SK-N-SH (cell line): ENCODE data around the gene MECP2. TPM values are rescaled to one million over a fixed set of nuclear protein-coding genes. Genes with fewer than 3 reads are reported as not detected.

ENCODE experiments used
- CTCF ChIA-PET: fragments of 300-600, 350-600 bp; formaldehyde crosslinking; extraction: SDS; loops from one replicate; lab custom pipeline; 2021; lab: Yijun Ruan, JAX
- POLR2A ChIA-PET: fragments of 350-600 bp; sonication (Branson Sonifier 250); formaldehyde crosslinking; extraction: SDS; loops from one replicate; lab custom pipeline; 2020; ENCODE audit warnings: antibody characterized with exemption, inconsistent platforms; lab: Yijun Ruan, JAX
- DNase-seq: peaks from one replicate; pipeline ENCODE4 v3.0.0; 2012
- H2AFZ ChIP-seq: fragments of 200-600 bp; sonication (generic); 2 replicates; pipeline ENCODE4 v1.8.1; 2016; ENCODE audit warnings: antibody characterized with exemption, mild to moderate bottlenecking, low read depth
- H3F3A ChIP-seq: fragments of 200-600 bp; sonication (generic); replicated peaks from 2 replicates; pipeline ENCODE3; 2016; ENCODE audit warnings: antibody characterized with exemption, mild to moderate bottlenecking; ENCODE audit not compliant: insufficient read depth
- H3K27ac ChIP-seq, 2 experiments: fragments of 200-500 bp in 1 of 2; fragments of 200-600 bp in 1 of 2; sonication (Bioruptor generic) in 1 of 2; sonication (generic), shearing (Covaris generic) in 1 of 2; 2 replicates each; pipeline versions ENCODE4 v1.5.1 to v1.6.1; 2014 to 2016; ENCODE audit warnings: low read depth in 2 of 2, inconsistent platforms in 1 of 2, low read length in 1 of 2, mild to moderate bottlenecking in 1 of 2, mixed read lengths in 1 of 2
- H3K27me3 ChIP-seq: fragments of 200-600 bp; sonication (generic), shearing (Covaris generic); 2 replicates; pipeline ENCODE4 v1.6.1; 2016; ENCODE audit warnings: mixed run types; ENCODE audit not compliant: insufficient read depth
- H3K36me3 ChIP-seq, 2 experiments: fragments of 200-500 bp in 1 of 2; fragments of 200-600 bp in 1 of 2; sonication (Bioruptor generic) in 1 of 2; sonication (generic) in 1 of 2; replicated peaks in 1 of 2; 2 replicates each; pipeline versions ENCODE3 to v1.5.1; 2014 to 2016; ENCODE audit warnings: low read length in 1 of 2, mild to moderate bottlenecking in 1 of 2; ENCODE audit not compliant: insufficient read depth in 2 of 2, control insufficient read depth in 1 of 2
- H3K4me1 ChIP-seq, 2 experiments: fragments of 200-500 bp in 1 of 2; fragments of 200-600 bp in 1 of 2; sonication (Bioruptor generic) in 1 of 2; sonication (generic), shearing (Covaris generic) in 1 of 2; 2 replicates each; pipeline versions ENCODE4 v1.5.1 to v1.6.1; 2014 to 2016; ENCODE audit warnings: low read depth in 1 of 2, low read length in 1 of 2, mixed run types in 1 of 2; ENCODE audit not compliant: insufficient read depth in 2 of 2, control insufficient read depth in 1 of 2
- H3K4me2 ChIP-seq: fragments of 200-600 bp; sonication (generic), shearing (Covaris generic); 2 replicates; pipeline ENCODE4 v1.6.1; 2017; ENCODE audit warnings: mixed run types
- H3K4me3 ChIP-seq, 2 experiments: fragments of 200-500 bp in 1 of 2; fragments of 200-600 bp in 1 of 2; sonication (Bioruptor generic) in 1 of 2; sonication (generic), shearing (Covaris generic) in 1 of 2; 2 replicates each; pipeline versions ENCODE4 v1.5.1 to v1.8.1; 2014 to 2016; ENCODE audit warnings: low read depth in 2 of 2, inconsistent platforms in 1 of 2, low read length in 1 of 2, mild to moderate bottlenecking in 1 of 2, mixed read lengths in 1 of 2, moderate library complexity in 1 of 2
- H3K79me2 ChIP-seq: fragments of 200-600 bp; sonication (generic); 2 replicates; pipeline ENCODE4 v1.8.1; 2017; ENCODE audit warnings: mild to moderate bottlenecking; ENCODE audit not compliant: insufficient read depth
- H3K9ac ChIP-seq: fragments of 200-600 bp; sonication (generic); 2 replicates; pipeline ENCODE4 v1.6.1; 2017; ENCODE audit warnings: mixed run types
- H3K9me2 ChIP-seq: fragments of 200-600 bp; sonication (generic); 2 replicates; pipeline ENCODE4 v1.6.1; 2017; ENCODE audit warnings: mixed run types
- H3K9me3 ChIP-seq: fragments of 200-600 bp; sonication (generic); 2 replicates; pipeline ENCODE4 v1.6.1; 2017; ENCODE audit warnings: mixed run types, mild to moderate bottlenecking, moderate library complexity
- H4K20me1 ChIP-seq: fragments of 200-600 bp; sonication (generic); 2 replicates; pipeline ENCODE4 v1.6.1; 2017; ENCODE audit warnings: mild to moderate bottlenecking, mixed run types; ENCODE audit not compliant: insufficient read depth
- ELF1 ChIP-seq: IDR thresholded peaks from 2 replicates; pipeline ENCODE4 v1.4.0; 2012
- EZH2phosphoT487 ChIP-seq: fragments of 200-600 bp; sonication (generic); IDR thresholded peaks from 2 replicates; pipeline ENCODE4 v1.6.1; 2017; ENCODE audit warnings: low read depth, mixed run types, mild to moderate bottlenecking, antibody characterized with exemption, moderate library complexity, borderline replicate concordance
- FOXM1 ChIP-seq: IDR thresholded peaks from 2 replicates; pipeline ENCODE4 v1.4.0; 2012; ENCODE audit warnings: low read depth, mild to moderate bottlenecking
- GABPA ChIP-seq: IDR thresholded peaks from 2 replicates; pipeline ENCODE4 v1.4.0; 2012; ENCODE audit warnings: low read depth, mild to moderate bottlenecking
- MXI1 ChIP-seq: IDR thresholded peaks from 2 replicates; pipeline ENCODE4 v1.6.1; 2012; ENCODE audit warnings: mild to moderate bottlenecking, low read depth, low read length, improper control_type of control experiment
- NFIC ChIP-seq: IDR thresholded peaks from 2 replicates; pipeline ENCODE4 v1.4.0; 2012; ENCODE audit warnings: borderline replicate concordance
- NRF1 ChIP-seq: IDR thresholded peaks from 2 replicates; pipeline ENCODE4 v1.6.1; 2012; ENCODE audit warnings: low read depth, mild to moderate bottlenecking, low read length
- POLR2AphosphoS5 ChIP-seq: IDR thresholded peaks from 2 replicates; pipeline ENCODE4 v1.6.1; 2012; ENCODE audit warnings: low read depth, low read length
- RAD21 ChIP-seq: IDR thresholded peaks from 2 replicates; pipeline ENCODE4 v1.6.1; 2012; ENCODE audit warnings: mild to moderate bottlenecking, low read length
- SIN3A ChIP-seq: IDR thresholded peaks from 2 replicates; pipeline ENCODE4 v1.6.1; 2012; ENCODE audit warnings: low read depth, mild to moderate bottlenecking, low read length, moderate library complexity, borderline replicate concordance
- TAF1 ChIP-seq: IDR thresholded peaks from 2 replicates; pipeline ENCODE4 v1.6.1; 2012; ENCODE audit warnings: low read depth, mild to moderate bottlenecking, low read length, moderate library complexity, borderline replicate concordance
- YY1 ChIP-seq: IDR thresholded peaks from 2 replicates; pipeline ENCODE4 v1.4.0; 2012; ENCODE audit warnings: low read depth, mild to moderate bottlenecking
- WGBS: methylation state at CpG from one replicate; pipeline ENCODE4 v1.1.6; 2017; ENCODE audit warnings: low lambda C conversion rate; 5-methylcytosine and 5-hydroxymethylcytosine counted together
- polyA plus RNA-seq, 3 experiments: library from polyadenylated mRNA; depleted of rRNA; stranded (reverse); fragments of >200 nt; gene quantifications; 2 replicates each; pipeline ENCODE4 v1.2.3, GENCODE V29; 2012
- TF ChIP-seq, protein P1 (sequence below): fragments of 150-350 bp; IDR thresholded peaks from 2 replicates; pipeline ENCODE4 v1.6.1; 2016; ENCODE audit warnings: mild to moderate bottlenecking, low read depth, low read length
- TF ChIP-seq, protein P2 (sequence below): fragments of 200-600 bp; sonication (generic); IDR thresholded peaks from 2 replicates; pipeline ENCODE4 v1.6.1; 2017; ENCODE audit warnings: antibody characterized with exemption, mild to moderate bottlenecking, moderate library complexity
- TF ChIP-seq, protein P3 (sequence below): IDR thresholded peaks from 2 replicates; pipeline ENCODE4 v1.4.0; 2012; ENCODE audit warnings: low read depth

MECP2 gene
- polyA plus RNA-seq, 1 of the 3 experiments (the other 2 are of a cell fraction): 8.2 TPM

DNA sequence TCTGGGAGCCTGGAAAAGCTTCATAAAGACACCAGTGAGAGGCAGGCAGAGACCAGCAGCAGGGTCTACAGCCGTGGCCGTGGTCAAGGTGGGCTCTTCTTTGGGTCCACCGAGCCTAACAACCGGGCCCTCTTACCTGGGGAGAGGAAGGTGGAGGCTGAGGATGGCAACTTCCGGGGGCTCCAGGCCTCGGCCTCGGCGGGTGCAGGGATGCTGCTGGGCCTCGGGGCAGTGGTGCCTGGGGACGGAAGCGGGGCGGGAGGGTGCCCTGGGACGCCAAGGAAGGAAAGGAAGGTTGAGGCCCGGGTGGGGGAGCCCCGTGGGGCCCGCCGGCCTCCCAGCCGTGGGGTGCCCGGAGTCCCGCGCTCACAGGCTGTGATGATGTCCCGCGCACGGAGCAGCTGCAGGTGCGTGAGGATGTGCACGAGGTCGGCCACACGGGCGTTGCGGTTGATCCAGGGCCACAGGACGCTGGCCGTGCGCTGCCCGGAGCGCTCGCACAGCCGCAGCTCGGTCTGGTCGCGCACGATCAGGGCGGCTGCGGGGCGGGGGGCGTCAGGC lies 78.4 kb downstream of the MECP2 start (continued):
- no peak for TF ChIP-seq MXI1
- TF ChIP-seq, all 33 proteins: peak for 0

DNA sequence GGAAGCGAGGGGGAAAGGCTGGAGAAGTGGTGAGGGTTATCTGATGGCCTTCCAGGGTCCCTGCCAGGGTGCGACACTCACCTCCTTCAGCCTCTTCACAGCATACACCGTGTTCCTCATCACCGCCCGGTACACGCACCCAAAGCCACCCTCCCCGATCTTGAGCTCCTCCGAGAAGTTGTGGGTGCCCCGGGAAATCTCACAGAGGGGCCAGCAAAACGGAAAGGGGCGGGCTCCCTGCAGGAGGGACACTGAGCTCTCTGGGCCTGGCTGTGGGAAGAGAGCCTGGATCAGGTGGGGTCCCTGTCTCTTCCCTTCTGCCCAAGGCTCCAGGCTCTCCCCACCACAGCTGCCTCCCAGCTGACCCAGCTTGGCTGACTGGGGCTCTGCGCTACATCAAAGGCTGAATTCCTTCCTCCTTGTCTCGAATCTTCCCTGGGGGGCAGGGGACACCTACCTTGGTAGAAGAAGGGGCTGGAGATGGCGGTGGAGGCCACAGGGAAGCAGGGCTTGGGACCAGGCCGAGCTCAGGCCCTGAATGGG lies 78.9 kb downstream of the MECP2 start:
- peak overlapping the region; percentile 74 for H3K9ac ChIP-seq
- peaks cover 0 to 23% of the 10 kb centered on the region in 2 experiments; a peak in 1 of 4 replicates for H3K4me1 ChIP-seq
- no peaks in the 10 kb centered on the region for H3K9me3 ChIP-seq
- peak; percentile 51 for DNase-seq
- POLR2A ChIA-PET: interaction anchor here (0.5 to 1.3 kb wide), 3 partner anchors 45 to 360 kb away, joined by 3 read pairs; partner anchors contain the start of genes EMD and HCFC1
- H3K4me3 ChIP-seq: peak overlapping the region; percentile 52 to 57
- no peaks in the 10 kb centered on the region for H4K20me1 ChIP-seq
- H3F3A ChIP-seq: peaks cover 7% of the 10 kb centered on the region
- H3K27me3 ChIP-seq: peaks cover 10% of the 10 kb centered on the region; the same call in 1 of the 2 replicates
- WGBS: 60% methylated on average over 1 of the region's 15 CpGs
- peak overlapping the region; percentile 84 for H3K4me2 ChIP-seq
- H3K36me3 ChIP-seq: peaks cover 0 to 19% of the 10 kb centered on the region in 2 experiments
- peak overlapping the region; percentile 70 to 81; a peak in 3 of 4 replicates for H3K27ac ChIP-seq
- peaks cover 26% of the 10 kb centered on the region for H3K79me2 ChIP-seq
- no peak overlapping the region for H2AFZ ChIP-seq
- CTCF ChIA-PET: interaction anchor here (0.6 to 1.3 kb wide), 6 partner anchors 8 to 509 kb away, joined by 3 to 4 read pairs (median 3); no protein-coding TSS in a partner anchor
- H3K9me2 ChIP-seq: no peaks in the 10 kb centered on the region
- no peak for TF ChIP-seq EZH2phosphoT487
- no peak for TF ChIP-seq NRF1
- TF ChIP-seq, protein P1, sequence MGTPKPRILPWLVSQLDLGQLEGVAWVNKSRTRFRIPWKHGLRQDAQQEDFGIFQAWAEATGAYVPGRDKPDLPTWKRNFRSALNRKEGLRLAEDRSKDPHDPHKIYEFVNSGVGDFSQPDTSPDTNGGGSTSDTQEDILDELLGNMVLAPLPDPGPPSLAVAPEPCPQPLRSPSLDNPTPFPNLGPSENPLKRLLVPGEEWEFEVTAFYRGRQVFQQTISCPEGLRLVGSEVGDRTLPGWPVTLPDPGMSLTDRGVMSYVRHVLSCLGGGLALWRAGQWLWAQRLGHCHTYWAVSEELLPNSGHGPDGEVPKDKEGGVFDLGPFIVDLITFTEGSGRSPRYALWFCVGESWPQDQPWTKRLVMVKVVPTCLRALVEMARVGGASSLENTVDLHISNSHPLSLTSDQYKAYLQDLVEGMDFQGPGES: no peak
- TF ChIP-seq ELF1: no peak
- TF ChIP-seq MXI1: no peak
- TF ChIP-seq TAF1: no peak
- TF ChIP-seq NFIC: no peak
- TF ChIP-seq RAD21: no peak
- TF ChIP-seq POLR2AphosphoS5: no peak
- TF ChIP-seq, protein P2, sequence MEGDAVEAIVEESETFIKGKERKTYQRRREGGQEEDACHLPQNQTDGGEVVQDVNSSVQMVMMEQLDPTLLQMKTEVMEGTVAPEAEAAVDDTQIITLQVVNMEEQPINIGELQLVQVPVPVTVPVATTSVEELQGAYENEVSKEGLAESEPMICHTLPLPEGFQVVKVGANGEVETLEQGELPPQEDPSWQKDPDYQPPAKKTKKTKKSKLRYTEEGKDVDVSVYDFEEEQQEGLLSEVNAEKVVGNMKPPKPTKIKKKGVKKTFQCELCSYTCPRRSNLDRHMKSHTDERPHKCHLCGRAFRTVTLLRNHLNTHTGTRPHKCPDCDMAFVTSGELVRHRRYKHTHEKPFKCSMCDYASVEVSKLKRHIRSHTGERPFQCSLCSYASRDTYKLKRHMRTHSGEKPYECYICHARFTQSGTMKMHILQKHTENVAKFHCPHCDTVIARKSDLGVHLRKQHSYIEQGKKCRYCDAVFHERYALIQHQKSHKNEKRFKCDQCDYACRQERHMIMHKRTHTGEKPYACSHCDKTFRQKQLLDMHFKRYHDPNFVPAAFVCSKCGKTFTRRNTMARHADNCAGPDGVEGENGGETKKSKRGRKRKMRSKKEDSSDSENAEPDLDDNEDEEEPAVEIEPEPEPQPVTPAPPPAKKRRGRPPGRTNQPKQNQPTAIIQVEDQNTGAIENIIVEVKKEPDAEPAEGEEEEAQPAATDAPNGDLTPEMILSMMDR: no peak
- TF ChIP-seq GABPA: no peak
- TF ChIP-seq, protein P3, sequence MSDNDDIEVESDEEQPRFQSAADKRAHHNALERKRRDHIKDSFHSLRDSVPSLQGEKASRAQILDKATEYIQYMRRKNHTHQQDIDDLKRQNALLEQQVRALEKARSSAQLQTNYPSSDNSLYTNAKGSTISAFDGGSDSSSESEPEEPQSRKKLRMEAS: no peak
- TF ChIP-seq YY1: no peak
- no peak for TF ChIP-seq FOXM1
- no peak for TF ChIP-seq SIN3A
